OCI-LY7 (cell line): ENCODE results near the gene KAZALD1. TPM values are rescaled to one million over a fixed set of nuclear protein-coding genes. Genes with fewer than 3 reads are reported as not detected.
A peak's percentile ranks its signal among the peaks of the same experiment; 100 is the strongest.

Experiments used
- BruUV-seq: library from RNA; stranded (reverse); fragments of 400-500 nt; replicated peaks from 2 replicates; lab custom pipeline; 2021; lab: Mats Ljungman, UMichigan
- CTCF ChIA-PET: fragments of 300-600 bp; sonication (Branson Sonifier 250); formaldehyde crosslinking; loops from one replicate; lab custom pipeline; 2022; ENCODE audit warnings: antibody characterized with exemption; ENCODE audit not compliant: unreplicated experiment; lab: Charles Lee
- POLR2A ChIA-PET: fragments of 300-600 bp; sonication (Branson Sonifier 250); formaldehyde crosslinking; loops from one replicate; lab custom pipeline; 2022; ENCODE audit warnings: antibody characterized with exemption; lab: Charles Lee
- DNase-seq: peaks from one replicate; pipeline ENCODE4 v3.0.0-alpha.2; 2015; ENCODE audit warnings: low spot score
- H2AFZ ChIP-seq: fragments of 200-600 bp; sonication (generic), shearing (Covaris generic); 2 replicates; pipeline ENCODE4 v1.6.1; 2014; ENCODE audit warnings: mild to moderate bottlenecking, antibody characterized with exemption, low read length, moderate library complexity
- H3K27ac ChIP-seq: fragments of 200-600 bp; sonication (generic); 2 replicates; pipeline ENCODE4 v1.5.1; 2014; ENCODE audit warnings: mixed run types, low read depth, mild to moderate bottlenecking, moderate library complexity, low read length, inconsistent platforms; ENCODE audit not compliant: poor library complexity, severe bottlenecking
- H3K36me3 ChIP-seq: fragments of 200-600 bp; sonication (generic); 2 replicates; pipeline ENCODE4 v1.6.1; 2014; ENCODE audit warnings: mild to moderate bottlenecking, antibody characterized with exemption, low read length, moderate library complexity, mixed read lengths; ENCODE audit not compliant: insufficient read depth
- H3K4me1 ChIP-seq: fragments of 200-600 bp; sonication (generic); 2 replicates; pipeline ENCODE4 v1.5.1; 2014; ENCODE audit warnings: mild to moderate bottlenecking, low read length; ENCODE audit not compliant: insufficient read depth, poor library complexity, severe bottlenecking
- H3K4me2 ChIP-seq: fragments of 200-600 bp; sonication (generic); 2 replicates; pipeline ENCODE4 v1.6.1; 2014; ENCODE audit warnings: mild to moderate bottlenecking, low read length
- H3K4me3 ChIP-seq: fragments of 200-600 bp; sonication (generic); 2 replicates; pipeline ENCODE4 v1.5.1; 2014; ENCODE audit warnings: mild to moderate bottlenecking, low read depth, low read length; ENCODE audit not compliant: poor library complexity, severe bottlenecking
- H3K79me2 ChIP-seq: fragments of 200-600 bp; sonication (generic); 2 replicates; pipeline ENCODE4 v1.6.1; 2016; ENCODE audit warnings: low read depth, mild to moderate bottlenecking, low read length, moderate library complexity, mixed read lengths; ENCODE audit not compliant: insufficient read depth
- H3K9me2 ChIP-seq: fragments of 200-600 bp; sonication (generic); 2 replicates; pipeline ENCODE4 v1.6.1; 2016; ENCODE audit warnings: mild to moderate bottlenecking, low read length, mixed read lengths; ENCODE audit not compliant: insufficient read depth
- H3K9me3 ChIP-seq: fragments of 200-600 bp; sonication (generic); 2 replicates; pipeline ENCODE4 v1.6.1; 2014; ENCODE audit warnings: mild to moderate bottlenecking, mixed run types, low read length, mixed read lengths
- H4K20me1 ChIP-seq: fragments of 200-600 bp; sonication (generic); 2 replicates; pipeline ENCODE4 v1.6.1; 2014; ENCODE audit warnings: mild to moderate bottlenecking, antibody characterized with exemption, low read length, moderate library complexity, mixed read lengths; ENCODE audit not compliant: insufficient read depth
- CTCF ChIP-seq: fragments of 200-600 bp; sonication (generic); conservative IDR thresholded peaks from 2 replicates; pipeline ENCODE4 v1.5.1; 2014; ENCODE audit warnings: mild to moderate bottlenecking, antibody characterized with exemption, low read length, moderate library complexity, mixed read lengths
- EZH2phosphoT487 ChIP-seq: fragments of 200-600 bp; sonication (generic); IDR thresholded peaks from 2 replicates; pipeline ENCODE4 v1.6.1; 2018; ENCODE audit warnings: low read depth, borderline replicate concordance, mild to moderate bottlenecking, mixed run types, antibody characterized with exemption, low read length, moderate library complexity, mixed read lengths
- intact Hi-C: fragments of 100-400 bp; cut with micrococcal nuclease; formaldehyde crosslinking; loops from one replicate; pipeline ENCODE4 v1.10.0; 2022; ENCODE audit not compliant: unreplicated experiment
- total RNA-seq, 2 experiments: library from RNA; depleted of rRNA in 1 of 2; stranded (reverse); fragments of >200 nt in 1 of 2; shearing (Covaris generic) in 1 of 2; gene quantifications; 2 replicates each; pipeline ENCODE4 v1.2.3, GENCODE V29; 2014 to 2022

Gene KAZALD1
- total RNA-seq, 2 experiments from 2014 or later = 18.8 to 36.4 TPM

DNA sequence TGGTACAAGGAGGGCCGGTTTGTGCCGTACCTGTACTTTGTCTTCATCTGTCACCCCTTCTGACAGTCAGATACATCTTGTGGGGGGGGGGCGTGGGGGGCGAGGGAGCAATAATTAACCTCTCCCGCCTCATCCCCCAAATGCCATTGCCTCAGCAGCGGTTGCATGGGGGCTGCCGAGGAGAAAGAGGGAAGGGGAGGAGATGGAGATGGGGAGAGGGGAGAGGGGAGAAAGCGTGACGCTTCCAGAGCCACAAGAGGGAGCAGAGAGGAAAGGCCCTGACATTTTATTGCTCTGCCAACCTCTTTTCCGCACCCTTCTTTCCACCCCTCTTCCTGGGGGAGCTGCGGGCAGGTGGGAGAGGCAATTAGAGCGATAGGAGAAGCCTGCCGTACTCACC is 11.8 kb downstream of the KAZALD1 start:
- POLR2A ChIA-PET = no interaction called here
- Histone ChIP-seq H3K4me1 (peaks cover 53% of the 10 kb centered on the region), H3K36me3 (no peaks in the 10 kb centered on the region), H4K20me1 (no peaks in the 10 kb centered on the region), H3K9me2 (no peaks in the 10 kb centered on the region), H3K9me3 (no peaks in the 10 kb centered on the region), H3K27ac (no peak overlapping the region), H3K4me2 (no peak overlapping the region), H3K79me2 (no peaks in the 10 kb centered on the region), H3K4me3 (no peak overlapping the region), H2AFZ (no peak overlapping the region)
- DNase-seq = no peak
- CTCF ChIA-PET = interaction anchor here (1.2 kb wide), 1 partner anchor 22 kb away, joined by 3 read pairs; no protein-coding TSS in a partner anchor
- intact Hi-C loops = no loop called here
- BruUV-seq = no TSS peak
- TF ChIP-seq CTCF = no peak
- TF ChIP-seq EZH2phosphoT487 = no peak

DNA sequence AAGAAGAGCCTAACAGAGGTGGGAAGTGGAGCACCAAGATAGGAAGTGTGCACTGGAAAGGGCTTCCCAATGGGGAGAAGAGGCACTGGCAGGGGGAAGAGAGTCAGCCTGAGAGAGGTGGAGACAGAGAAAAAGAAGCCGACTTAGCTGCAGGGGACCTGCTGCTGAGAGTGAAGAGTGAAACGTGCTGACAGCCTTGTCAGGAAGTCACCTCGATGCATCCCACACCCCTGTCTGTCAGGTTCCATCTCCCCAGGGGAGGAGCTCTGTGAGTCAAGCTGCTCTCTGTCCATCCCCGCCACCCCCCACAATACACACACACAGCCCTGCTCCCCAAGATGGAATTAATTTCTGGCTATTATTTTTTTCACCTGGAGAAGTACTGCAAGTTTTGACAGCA is 14.0 kb downstream of the KAZALD1 start:
- Histone ChIP-seq H3K79me2 (no peaks in the 10 kb centered on the region), H3K4me2 (0 out of 2 replicates have a peak overlapping the region, but pooled peaks have one; percentile 6), H3K36me3 (no peaks in the 10 kb centered on the region), H3K4me3 (no peak overlapping the region), H4K20me1 (no peaks in the 10 kb centered on the region), H3K9me3 (no peaks in the 10 kb centered on the region), H3K4me1 (peaks cover 38% of the 10 kb centered on the region), H3K9me2 (no peaks in the 10 kb centered on the region), H3K27ac (no peak overlapping the region), H2AFZ (peak overlapping the region; percentile 21; the same call in 1 of the 2 replicates)
- BruUV-seq = no TSS peak
- intact Hi-C loops = no loop called here
- DNase-seq = peak; percentile 29
- no peak for TF ChIP-seq CTCF
- CTCF ChIA-PET = interaction anchor here (0.7 kb wide), 1 partner anchor 61 kb away, joined by 3 read pairs; no protein-coding TSS in a partner anchor
- POLR2A ChIA-PET = interaction anchor here (1.1 kb wide), 1 partner anchor 16 kb away, joined by 3 read pairs; no protein-coding TSS in a partner anchor

DNA sequence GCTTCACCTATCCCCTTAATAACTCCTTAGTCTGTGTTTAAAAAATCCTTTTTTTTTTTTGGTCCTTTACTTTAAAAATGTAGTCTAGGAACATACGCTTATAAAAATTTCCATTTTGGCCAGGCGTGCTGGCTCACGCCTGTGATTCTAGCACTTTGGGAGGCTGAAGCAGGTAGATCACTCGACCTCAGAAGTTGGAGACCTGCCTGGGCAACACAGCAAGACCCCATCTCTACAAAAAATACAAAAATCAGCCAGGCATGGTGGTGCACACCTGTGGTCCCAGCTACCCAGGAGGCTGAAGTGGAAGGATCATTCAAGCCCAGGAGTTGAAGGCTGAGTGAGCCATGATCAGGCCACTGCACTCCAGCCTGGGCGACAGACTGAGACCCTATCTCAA is 14.8 kb downstream of the KAZALD1 start:
- Histone ChIP-seq H4K20me1 (no peaks in the 10 kb centered on the region), H3K4me2 (no peak overlapping the region), H3K9me3 (no peaks in the 10 kb centered on the region), H3K79me2 (no peaks in the 10 kb centered on the region), H3K4me1 (peaks cover 29% of the 10 kb centered on the region), H3K36me3 (no peaks in the 10 kb centered on the region), H3K9me2 (no peaks in the 10 kb centered on the region), H2AFZ (no peak overlapping the region), H3K4me3 (no peak overlapping the region), H3K27ac (no peak overlapping the region)
- TF ChIP-seq EZH2phosphoT487 = no peak
- TF ChIP-seq CTCF = no peak
- CTCF ChIA-PET = no interaction called here
- no TSS peak for BruUV-seq
- POLR2A ChIA-PET = interaction anchor here (0.5 kb wide), 1 partner anchor 1200 kb away, joined by 4 read pairs; no protein-coding TSS in a partner anchor
- no peak for DNase-seq
- intact Hi-C loops = no loop called here
